ENCODE data around the gene HABP2. TPM values are rescaled to one million over a fixed set of nuclear protein-coding genes. Genes with fewer than 3 reads are reported as not detected.

Gene HABP2
- polyA plus RNA-seq, 1 of the 3 experiments (the other 2 are of a cell fraction) = not detected

DNA sequence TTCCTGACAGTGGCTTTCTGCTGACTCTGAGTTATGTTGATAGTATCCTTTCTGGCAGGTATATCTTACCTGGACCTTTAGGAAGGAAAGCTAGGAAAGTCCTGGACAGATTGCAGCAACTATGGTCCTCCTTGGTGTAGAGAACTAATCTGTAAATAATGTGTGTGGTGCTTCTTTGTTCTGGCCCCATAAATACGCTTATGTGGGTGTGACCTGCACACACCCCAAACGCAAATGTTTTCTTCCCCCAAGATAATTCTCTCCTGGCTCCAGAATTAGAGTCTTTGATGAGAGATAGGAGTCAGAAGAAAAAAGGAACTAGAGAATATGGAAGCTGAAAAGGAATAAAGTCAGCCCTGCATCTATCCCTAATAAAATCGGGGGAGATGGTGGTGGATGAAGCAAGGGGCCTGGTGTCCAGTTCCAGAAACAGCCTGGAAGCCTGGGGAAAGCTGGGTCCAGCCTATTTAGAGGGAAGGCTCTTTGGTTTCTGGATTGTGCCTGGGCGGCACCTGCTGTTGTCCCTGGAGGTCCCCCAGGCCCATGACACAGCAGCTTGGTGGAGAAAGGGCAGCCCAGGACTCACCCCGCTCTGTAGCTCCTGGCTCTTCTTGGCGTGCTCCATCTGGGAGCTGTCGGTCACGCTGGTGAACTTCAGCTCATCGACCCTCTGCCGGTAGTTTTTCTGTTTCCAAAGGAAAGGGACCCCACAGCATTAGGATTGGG, 72.8 kb downstream of the HABP2 start:
- Histone ChIP-seq H4K20me1 (ENCODE audit: insufficient read depth) (no peaks in the 10 kb centered on the region), H3K4me3 (ENCODE audit: low read depth in 2 of 2, low read length in 1 of 2) (no peak overlapping the region), H3K27me3 (ENCODE audit: insufficient read depth) (no peaks in the 10 kb centered on the region; the same call in 1 of the 2 replicates), H3K79me2 (ENCODE audit: insufficient read depth) (no peaks in the 10 kb centered on the region), H3F3A (replicated peaks; ENCODE audit: insufficient read depth) (no peaks in the 10 kb centered on the region), H3K4me1 (ENCODE audit: control insufficient read depth in 1 of 2, insufficient read depth in 2 of 2, low read depth in 1 of 2, low read length in 1 of 2) (no peaks in the 10 kb centered on the region), H3K9me2 (no peaks in the 10 kb centered on the region), H3K4me2 (no peak overlapping the region), H2AFZ (ENCODE audit: low read depth) (no peak overlapping the region), H3K36me3 (replicated peaks in 1 of 2; ENCODE audit: control insufficient read depth in 1 of 2, insufficient read depth in 2 of 2, low read length in 1 of 2) (no peaks in the 10 kb centered on the region), H3K27ac (ENCODE audit: low read depth in 2 of 2, low read length in 1 of 2) (no peak overlapping the region), H3K9me3 (no peaks in the 10 kb centered on the region), H3K9ac (no peak overlapping the region)
- no peak for DNase-seq
- WGBS (ENCODE audit: low lambda C conversion rate) = 37% methylated on average over 8 of the region's 10 CpGs
- CTCF ChIA-PET = interaction anchor here (1.0 to 1.1 kb wide), 2 partner anchors 14 to 62 kb away, joined by 3 read pairs; no protein-coding TSS in a partner anchor
- POLR2A ChIA-PET = no interaction called here
- TF ChIP-seq MEF2A (IDR thresholded peaks at IDR 0.05; ENCODE audit: borderline replicate concordance, low read depth) (no peak), TCF12 (IDR thresholded peaks at IDR 0.05) (no peak), IRF3 (IDR thresholded peaks at IDR 0.05; ENCODE audit: low read depth, low read length) (no peak), NRF1 (IDR thresholded peaks at IDR 0.05; ENCODE audit: low read depth, low read length) (no peak), USF1 (IDR thresholded peaks at IDR 0.05; ENCODE audit: borderline replicate concordance, low read depth) (no peak), ELF1 (IDR thresholded peaks at IDR 0.05) (no peak), NFIC (IDR thresholded peaks at IDR 0.05; ENCODE audit: borderline replicate concordance) (no peak), SIN3A (IDR thresholded peaks at IDR 0.05; ENCODE audit: borderline replicate concordance, low read depth, low read length) (no peak), MXI1 (IDR thresholded peaks at IDR 0.05; ENCODE audit: low read depth, low read length) (no peak), GATA2 (CRISPR knock-in tag; IDR thresholded peaks at IDR 0.05) (no peak), FOXJ3 (CRISPR knock-in tag; IDR thresholded peaks at IDR 0.05) (no peak), RAD21 (IDR thresholded peaks at IDR 0.05; ENCODE audit: low read length) (no peak), REST (IDR thresholded peaks at IDR 0.05; ENCODE audit: low read depth, low read length) (no peak), JUND (IDR thresholded peaks at IDR 0.05) (no peak), RFX5 (IDR thresholded peaks at IDR 0.05; ENCODE audit: low read length) (no peak), PBX3 (IDR thresholded peaks at IDR 0.05) (no peak), FOSL2 (IDR thresholded peaks at IDR 0.05; ENCODE audit: borderline replicate concordance, low read depth) (no peak), POLR2AphosphoS5 (IDR thresholded peaks at IDR 0.05; ENCODE audit: low read depth, low read length) (no peak)
- TF ChIP-seq, protein P1, sequence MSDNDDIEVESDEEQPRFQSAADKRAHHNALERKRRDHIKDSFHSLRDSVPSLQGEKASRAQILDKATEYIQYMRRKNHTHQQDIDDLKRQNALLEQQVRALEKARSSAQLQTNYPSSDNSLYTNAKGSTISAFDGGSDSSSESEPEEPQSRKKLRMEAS (IDR thresholded peaks at IDR 0.05; ENCODE audit: low read depth) = no peak
- TF ChIP-seq, protein P2, sequence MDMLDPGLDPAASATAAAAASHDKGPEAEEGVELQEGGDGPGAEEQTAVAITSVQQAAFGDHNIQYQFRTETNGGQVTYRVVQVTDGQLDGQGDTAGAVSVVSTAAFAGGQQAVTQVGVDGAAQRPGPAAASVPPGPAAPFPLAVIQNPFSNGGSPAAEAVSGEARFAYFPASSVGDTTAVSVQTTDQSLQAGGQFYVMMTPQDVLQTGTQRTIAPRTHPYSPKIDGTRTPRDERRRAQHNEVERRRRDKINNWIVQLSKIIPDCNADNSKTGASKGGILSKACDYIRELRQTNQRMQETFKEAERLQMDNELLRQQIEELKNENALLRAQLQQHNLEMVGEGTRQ (IDR thresholded peaks at IDR 0.05; ENCODE audit: borderline replicate concordance, low read depth, low read length) = no peak

All from SK-N-SH (cell line).